Adrenal gland (tissue), 5 donors: ENCODE results near the gene ZFYVE19.

Experiments used
- CTCF ChIP-seq, 6 experiments: fragments of 450-650 bp in 4 of 6; fragments of 200-600 bp in 2 of 6; sonication (generic) in 1 of 6; IDR thresholded peaks; 1 replicate in 5 of 6; 2 replicates in 1 of 6; pipeline versions ENCODE4 v1.5.1 to v1.8.0; 2016 to 2021; ENCODE audit warnings: antibody characterized with exemption in 6 of 6, mild to moderate bottlenecking in 2 of 6, moderate library complexity in 1 of 6
- POLR2A ChIP-seq, 2 donors: fragments of 450-650 bp; IDR thresholded peaks; one replicate each; pipeline ENCODE4 v1.6.1; 2017; ENCODE audit warnings: antibody characterized with exemption in 2 of 2, mild to moderate bottlenecking in 2 of 2, moderate library complexity in 1 of 2
- donor health status: DM: no; HTN: no; CAD: no.

GRCh38 chr15:40847223-40847961 lies 40.5 kb downstream of the ZFYVE19 start:
- TF ChIP-seq CTCF (IDR thresholded peaks at IDR 0.05) (no peak), POLR2A (IDR thresholded peaks at IDR 0.05) (no peak)
